ENCODE data around the gene IGFBP1.
A peak's percentile ranks its signal among the peaks of the same experiment; 100 is the strongest.

The IGFBP1 gene

DNA sequence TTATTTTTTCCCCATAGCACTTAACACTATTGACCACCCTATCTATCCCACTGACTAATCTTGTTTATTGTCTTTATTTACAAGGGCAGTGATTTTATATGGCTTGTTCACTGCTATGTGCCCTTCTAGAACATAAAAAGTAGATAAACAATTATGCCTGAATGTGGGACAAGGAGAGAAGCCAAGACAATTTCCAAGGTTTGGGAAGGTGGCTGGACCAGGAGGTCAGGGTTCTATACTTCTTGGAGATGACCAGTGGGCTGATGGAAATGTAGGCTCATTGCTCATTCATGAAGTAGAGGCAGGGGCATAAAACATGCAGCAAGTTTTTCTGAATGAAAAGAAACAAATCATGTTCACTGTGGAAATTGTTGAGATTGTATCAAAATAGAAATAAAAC is 21.3 kb downstream of the IGFBP1 start:
- DNase-seq, result no peak

DNA sequence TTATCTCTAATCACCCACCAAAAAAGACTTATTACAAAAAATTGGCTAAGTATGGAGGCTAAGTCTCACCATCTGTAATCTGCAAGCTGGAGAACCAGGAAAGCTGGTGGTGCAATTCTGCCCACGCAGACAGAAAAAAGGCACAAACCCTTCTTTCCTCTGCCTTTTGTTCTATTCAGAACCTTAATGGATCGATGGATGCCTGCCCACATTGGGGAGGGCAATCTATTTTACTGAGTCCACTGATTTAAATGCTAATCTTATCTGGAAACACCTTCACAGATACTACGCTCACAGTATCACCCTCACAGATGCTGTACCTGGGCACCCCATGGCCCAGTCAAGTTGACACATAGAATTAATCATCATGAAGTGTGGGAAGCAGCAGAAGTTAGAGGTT is 22.6 kb downstream of the IGFBP1 start:
- DNase-seq, result no peak

DNA sequence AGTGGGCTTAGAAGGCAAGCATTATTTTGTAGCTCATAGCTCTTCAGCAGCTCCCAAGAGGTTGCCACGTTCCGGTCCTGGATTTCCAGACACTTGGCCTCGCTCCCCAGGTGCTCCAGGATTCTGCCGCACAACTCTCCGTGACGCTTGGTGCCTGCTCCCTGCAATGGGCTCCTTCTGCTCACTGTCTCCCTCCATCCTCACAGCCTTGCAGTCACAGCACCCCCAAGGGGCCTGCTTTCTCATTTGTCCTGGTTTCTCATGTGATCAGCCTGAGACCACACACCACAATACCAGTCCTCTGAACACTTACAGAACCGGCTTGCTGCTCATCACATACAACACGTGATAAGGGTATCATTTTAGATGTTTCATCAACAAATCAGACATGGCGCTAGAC is 23.0 kb downstream of the IGFBP1 start:
- DNase-seq, result no peak

DNA sequence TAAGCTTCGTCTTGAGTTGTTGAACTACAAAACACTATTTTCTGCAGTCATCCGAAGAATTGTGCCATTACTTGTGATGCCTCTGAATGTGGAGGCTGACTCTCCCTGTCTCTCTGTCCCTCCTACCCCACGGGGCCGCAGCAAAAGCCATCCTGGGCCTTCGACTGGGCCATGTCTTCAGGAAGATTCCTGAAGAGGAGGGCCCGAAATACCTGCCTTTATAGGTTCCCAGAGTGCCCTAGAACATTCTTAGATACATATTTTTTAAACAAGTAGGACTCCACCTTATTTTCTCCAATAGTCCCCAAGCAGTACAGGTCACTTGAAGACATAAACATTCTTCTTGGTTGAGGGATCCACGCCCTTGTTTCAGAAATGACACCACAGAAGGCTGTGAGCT is 24.7 kb downstream of the IGFBP1 start:
- DNase-seq, result no peak

DNA sequence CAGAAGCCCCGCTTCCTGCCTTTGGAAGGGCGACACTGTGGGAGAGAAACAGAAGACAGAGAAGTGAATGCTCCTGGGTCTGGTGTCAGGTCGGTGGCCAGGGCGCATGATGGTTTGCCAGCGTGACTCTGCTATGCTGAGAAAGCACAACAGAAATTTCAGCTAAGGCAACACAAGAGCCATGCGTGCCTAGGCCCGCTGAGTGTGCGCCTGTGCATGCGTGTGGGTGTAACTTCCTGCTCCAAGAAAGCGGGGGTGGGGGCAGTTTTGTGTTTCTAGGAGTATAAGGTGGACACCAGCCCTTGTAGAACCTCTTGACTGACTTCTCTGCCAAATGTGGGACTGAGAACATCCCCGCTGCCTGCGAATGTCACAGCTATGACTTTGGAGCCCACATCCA is 26.6 kb downstream of the IGFBP1 start:
- no peak for DNase-seq

DNA sequence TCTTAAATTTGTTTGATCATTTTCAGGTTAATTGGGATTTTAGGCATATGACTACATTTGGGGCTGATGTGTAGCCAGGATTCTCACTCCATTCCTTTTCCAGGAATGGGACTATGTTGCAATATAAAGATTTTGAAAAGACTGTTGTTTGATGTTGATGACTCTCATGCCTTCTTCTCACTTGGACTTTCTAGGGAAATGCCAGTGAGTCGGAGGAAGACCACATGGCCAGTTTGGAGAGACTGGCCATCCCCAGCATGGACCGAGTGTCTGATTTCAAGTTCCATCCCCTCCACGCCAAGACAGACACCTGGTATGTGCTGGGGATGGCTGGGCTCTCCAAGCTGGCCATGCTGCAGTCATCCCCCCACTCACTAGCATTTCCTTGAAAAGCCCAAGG is 27.3 kb downstream of the IGFBP1 start:
- no peak for DNase-seq

DNA sequence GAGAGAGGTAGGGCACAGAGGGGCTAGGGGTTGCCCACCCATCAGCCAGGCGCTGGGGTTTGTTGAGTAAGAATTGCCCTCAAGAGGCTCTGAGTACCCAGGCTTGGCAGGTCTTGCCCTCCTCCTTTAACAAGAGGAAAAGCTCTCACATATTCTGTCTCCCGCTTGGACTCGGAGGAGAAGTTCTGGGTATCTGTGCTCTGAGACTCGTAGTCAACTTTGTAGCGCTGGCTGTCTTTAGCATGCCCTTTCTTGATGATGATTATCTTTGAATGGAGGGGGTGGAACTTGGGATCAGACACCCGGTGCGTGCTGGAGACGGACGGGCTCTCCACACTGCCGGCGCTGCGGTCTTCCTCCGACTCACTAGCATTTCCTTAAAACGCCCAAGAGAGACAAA is 28.8 kb downstream of the IGFBP1 start:
- DNase-seq, result no peak

DNA sequence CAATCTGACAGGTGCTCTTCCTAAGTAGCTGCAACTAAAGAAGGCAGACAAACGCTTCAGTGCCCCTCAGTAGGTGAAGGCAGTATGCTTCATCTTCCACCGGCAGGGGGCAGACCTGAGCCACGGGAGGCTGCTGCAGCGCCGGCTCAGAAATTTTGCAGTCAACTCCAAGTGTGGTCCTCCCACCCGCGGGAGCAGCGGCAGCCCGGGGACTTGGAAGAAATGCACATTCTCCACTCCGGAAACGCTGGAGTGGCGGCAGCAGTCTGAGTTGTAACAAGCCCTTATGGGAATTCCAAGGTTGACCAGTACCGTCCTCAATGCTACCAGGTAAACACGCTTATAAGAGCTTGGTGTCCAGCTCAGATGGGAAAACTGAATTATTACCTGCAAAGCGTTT is 29.4 kb downstream of the IGFBP1 start:
- DNase-seq, result peak; percentile 39

DNA sequence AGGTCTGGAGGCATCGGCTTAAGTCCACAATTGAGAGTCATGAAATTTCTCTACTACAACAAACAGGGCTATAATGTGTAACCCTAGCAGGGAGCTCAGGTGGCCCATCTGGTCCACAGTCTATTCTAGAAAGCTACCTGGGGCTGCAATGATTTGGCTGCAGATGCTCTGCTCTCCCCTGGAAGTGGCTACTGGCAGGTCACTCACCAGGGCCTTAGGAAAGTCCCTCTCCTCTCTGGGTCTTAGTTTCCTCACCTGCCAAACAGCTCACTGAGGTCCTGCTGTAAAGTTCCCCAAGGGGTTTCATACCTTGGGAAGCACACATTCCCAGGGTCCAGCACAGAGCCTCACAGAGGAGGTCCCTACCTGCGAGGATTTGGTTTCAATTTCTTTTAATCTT is 30.3 kb downstream of the IGFBP1 start:
- no peak for DNase-seq

DNA sequence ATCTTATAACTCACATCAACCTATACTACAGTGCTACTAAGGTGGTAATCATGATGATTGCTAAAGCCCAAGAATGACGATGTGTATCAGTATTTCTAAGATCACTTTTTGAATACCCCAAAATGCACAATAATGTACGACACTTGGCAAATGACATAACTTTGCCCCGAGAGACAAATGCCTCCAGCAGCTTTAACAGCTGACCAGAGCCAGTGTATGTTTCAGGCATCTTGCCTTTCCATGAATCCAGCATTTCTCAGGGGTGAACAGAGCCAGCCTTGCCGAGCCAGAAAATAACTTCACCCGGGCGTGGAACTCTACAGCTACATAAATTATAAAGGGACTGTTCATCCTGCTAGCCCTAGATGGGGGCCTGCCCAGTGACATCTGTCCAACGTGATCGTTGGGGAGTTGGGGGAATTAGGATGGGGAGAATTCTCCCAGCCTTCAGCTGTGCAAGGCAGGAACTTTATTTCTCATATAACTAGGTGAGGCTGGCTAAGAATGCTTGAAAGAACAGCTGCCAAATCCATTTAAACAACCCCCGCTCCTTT is 31.0 kb downstream of the IGFBP1 start:
- no peak for DNase-seq

DNA sequence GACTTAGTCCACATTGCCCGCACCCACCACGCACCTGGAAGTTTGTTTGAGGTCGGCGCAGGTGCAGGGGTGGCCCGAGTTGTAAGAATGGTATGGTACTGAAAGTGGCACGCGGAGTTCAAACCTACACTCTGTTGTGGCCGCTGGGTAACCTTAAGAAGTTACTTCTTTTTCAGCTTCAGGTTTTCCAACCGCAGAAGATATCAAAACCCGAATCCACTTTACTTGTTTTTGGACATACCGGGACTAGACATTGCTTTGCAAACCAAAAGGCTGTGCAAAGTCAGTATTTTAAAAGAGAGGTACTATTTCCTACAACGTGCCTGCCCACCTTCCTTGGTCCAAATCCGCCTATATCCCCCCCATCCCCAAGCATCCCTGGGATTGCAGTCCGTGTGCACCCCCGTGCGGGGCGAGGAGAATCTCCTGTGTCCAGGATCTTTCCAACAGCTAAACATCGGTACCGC is 31.7 kb downstream of the IGFBP1 start:
- DNase-seq, result no peak

DNA sequence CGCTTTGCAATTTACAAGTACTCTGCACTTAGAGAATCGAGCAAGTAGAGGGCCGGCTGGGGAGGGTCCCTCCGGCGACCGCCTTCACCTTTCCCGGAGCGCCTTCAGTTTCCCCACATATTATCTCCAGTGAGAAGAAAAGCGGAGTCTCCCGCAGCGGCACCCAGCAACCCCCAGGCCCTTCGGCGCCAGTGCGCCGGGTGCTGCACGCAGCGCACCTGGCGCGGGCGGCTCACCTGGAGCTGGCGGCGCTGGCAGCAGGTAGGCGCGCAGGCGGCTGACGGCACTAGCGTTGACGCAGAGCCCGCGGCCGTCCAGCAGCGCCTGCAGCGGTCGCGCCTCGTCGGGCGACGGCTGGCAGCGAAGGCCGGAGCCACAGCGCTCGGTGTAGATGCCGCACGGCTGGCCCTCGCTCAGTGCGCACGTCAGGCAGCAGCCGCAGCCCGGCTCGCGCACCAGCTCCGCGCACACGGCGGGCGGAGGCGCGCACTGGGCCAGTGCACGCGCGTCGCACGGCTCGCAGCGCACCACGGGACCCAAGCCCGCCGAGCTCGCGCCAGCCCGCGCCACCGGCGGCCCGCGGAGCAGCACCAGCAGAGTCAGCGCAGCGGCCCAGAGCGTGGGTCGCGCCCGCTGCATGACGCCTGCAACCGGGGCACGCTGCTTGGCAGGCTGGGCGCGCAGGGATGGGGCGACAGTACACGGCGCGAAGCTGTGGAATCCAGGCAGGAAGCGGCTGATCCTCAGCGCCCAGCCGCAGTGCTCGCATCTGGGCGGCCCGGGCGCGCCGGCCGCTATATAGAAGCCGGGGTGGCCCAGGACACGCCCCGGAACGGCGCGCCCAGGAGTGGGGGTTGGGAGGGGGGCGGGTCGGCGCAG is 32.5 kb downstream of the IGFBP1 start, which contains the start of gene IGFBP3:
Gene IGFBP3, minus strand, starts transcription at position 771 of the 879 bp plus-strand sequence. Its CDS starts 132 bp downstream, at position 639.
- no peak for DNase-seq

DNA sequence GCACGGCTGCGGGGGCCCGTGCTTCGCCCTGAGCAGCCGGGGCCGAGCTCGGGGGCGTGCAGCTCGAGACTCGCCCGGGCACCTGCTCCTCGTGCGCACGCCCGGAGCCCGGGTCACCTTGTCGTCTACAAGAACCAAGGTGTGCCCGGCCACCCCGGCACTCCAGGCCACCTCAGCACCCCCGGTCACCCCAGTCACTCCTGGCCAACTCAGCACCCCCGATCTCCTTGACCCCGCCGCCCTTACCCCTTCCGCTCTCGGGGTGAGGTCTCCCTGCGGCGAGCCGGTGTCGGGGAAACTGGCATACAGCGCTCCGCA is 33.1 kb downstream of the IGFBP1 start:
- DNase-seq, result no peak

DNA sequence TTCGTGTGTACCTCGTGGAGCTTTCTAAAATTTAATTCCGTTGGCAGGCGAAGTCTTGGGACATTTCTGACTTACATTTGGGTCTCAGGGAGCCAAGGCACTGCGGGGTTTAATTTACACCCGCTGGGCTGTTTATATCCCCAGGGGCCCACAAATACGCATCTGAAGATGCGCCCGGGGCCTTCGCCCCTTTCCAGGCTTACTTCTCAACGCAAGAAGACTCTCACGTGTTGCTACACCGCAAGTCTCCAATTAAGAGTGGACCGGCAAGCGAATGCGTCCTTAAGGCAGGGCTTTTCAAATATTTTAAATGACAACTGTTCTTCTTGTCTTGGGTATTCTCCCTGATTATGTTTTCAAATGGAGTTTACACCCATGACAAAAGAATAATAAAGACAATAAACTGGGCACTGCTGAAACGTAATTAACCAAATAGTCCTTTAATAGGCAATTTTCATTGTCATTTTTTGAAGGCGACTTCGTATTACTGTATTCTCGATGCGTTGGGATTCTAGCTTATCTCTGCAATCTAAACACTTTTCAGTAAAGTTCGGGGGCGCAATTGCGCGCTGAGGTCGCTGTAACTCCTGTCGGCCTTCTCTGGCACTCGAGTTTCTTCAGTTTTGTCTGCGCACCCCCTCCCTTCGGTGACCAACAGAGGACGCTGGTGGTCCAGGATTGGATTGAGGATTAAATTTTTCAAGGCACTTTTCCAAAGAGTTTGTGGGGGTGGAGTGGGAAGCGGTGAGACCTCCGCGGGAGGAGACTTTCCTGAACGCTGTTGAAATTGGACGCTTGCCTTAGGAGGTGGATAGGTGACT is 33.6 kb downstream of the IGFBP1 start:
- no peak for DNase-seq

DNA sequence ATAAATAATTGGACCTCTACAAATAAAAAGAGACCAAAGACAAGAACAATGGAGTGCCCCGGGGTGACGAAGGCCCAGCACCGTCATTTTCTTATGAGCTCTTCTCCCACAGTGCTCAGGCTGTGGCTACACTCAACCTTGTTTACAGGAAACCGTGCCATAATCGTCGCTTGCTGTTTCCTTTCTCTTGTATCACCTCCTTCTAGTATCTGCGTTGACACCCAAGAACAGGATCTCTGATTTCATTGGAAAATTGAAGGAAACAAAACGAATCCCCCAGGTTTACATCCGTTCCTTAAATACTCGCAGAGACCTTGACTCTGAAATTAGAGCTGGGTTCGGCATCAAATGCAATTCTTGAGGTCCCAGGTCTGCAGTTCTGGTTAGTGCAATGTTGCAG is 34.5 kb downstream of the IGFBP1 start:
- no peak for DNase-seq

DNA sequence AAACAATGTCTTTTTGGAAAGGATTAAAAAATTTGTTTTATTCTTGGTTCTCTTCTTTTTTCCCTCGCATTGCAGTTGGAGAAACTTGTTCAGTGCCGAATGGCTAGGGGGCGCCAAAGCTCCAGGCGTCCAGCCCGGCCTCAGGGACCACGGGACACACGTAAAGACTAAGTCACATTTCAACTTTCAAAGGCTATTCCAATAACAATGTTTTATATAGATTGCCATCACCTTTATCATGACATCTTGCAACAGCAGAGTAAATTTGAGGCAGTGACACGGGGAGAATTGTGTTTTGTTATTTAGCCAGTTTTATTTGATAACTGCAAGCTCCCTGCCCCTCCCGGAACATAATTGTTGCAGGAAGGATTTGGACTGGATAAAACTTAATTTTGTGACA is 35.0 kb downstream of the IGFBP1 start:
- DNase-seq, result peak; percentile 24

DNA sequence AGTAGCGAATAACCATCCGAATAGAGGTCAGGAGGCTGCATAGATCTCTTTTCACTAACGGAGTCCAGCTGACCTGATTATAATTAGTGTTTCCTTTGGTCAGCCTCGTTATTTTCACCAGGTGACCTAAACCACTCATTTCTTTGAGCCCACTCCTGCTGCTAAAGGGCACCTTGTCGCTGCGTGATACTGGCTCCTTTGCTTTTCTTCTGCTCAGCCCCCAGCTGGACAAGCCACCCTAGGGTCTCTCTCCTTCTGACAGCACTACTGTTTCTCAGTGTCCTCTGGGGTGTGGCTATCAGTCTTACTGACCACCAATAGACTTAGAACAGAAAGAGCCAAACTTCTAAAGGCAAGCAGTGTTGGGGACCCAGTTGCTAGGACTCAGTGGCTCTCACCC is 35.5 kb downstream of the IGFBP1 start:
- DNase-seq, result no peak

DNA sequence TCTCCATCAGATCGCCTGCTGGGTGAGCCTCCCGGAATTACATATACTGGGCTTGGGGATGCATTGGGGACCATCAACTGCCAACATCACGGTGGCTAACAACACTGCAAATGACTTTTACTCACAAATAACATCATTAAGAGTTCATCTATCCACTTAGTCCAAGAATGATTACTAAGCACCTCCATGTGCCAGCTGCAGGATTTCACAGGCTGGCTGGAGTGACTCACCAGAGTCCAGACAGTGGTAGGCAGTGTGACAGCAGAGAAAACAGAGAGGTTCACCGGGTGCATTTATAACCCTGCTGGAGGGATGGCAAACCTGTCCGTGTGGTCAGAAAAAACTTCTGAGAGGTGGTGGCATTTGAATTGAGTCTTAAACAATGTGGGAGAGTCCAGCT is 36.0 kb downstream of the IGFBP1 start:
- DNase-seq, result no peak

DNA sequence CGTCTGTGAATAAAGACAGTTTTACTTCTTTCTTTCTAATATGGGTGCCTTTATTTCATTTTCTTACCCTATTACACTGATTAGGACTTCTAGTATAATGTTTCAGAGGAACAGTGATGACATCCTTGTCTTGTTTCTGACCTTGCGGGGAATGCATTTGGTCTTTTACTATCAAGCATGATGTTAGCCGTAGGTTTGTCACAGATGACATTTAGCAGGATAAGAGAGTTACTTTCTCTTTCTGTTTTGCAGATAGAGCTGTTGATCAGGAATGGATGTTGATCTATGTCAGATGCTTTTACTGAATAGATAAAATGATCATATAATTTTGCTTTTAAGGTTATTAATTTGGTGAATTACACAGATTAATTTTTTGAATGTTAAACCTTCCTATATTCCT is 39.4 kb downstream of the IGFBP1 start:
- no peak for DNase-seq

DNA sequence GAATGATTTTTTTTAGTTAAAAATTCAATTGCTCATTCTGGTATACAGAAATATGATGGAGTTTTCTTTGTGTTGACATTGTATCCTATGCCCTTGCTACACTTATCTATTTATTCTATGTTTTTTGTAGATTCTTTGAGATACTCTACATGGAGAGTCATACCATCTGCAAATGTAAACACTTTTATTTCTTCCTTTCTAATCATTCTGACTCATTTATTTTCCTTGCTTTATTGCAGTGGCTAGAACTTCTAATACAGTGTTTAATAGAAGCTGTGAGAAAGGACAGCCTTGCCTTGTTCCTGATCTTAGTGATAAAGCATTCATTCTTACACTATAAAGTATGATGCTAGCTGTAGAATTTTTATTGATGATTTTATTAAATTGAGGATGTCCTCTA is 42.7 kb downstream of the IGFBP1 start:
- DNase-seq, result no peak

DNA sequence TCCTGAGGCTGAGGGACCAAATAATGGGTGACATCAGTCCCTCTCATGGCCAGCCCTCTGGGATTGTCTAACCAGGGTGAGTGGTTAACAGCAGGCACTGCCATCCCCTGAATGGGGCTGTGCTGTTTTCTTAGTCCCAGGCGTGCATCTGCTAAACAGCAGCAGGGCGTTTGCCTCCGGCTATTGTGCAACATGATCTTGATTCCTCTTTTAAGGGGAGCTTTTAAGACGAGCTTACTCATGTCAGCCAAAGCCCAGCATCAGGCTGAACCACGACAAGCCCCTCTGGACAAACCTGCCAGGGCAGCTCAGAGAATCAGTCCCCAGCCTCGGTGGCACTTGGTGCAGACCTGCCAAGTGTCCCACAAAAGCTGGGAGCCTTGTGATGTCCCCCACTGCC is 49.0 kb downstream of the IGFBP1 start:
- DNase-seq, result peak; percentile 88

DNA sequence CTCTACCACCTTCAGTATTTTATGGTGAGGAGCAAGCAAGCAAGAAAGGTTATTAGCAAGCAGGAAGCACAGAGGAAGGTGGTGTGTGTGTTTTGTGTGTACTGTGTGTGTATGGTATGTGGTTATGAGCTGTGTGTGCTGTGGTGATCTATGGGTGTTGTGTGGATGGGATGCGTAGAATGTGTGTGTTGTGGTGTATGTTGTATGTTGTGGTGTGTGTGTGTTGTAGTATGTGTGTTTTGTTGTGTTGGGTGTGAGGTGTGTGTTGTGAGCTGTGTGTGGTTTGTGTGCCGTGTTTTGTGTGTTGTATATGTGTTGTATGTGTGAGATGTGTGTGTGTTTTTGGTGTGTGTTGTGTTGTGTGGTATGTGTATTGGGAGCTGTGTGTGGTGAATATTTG is 49.6 kb downstream of the IGFBP1 start:
- DNase-seq, result no peak

DNA sequence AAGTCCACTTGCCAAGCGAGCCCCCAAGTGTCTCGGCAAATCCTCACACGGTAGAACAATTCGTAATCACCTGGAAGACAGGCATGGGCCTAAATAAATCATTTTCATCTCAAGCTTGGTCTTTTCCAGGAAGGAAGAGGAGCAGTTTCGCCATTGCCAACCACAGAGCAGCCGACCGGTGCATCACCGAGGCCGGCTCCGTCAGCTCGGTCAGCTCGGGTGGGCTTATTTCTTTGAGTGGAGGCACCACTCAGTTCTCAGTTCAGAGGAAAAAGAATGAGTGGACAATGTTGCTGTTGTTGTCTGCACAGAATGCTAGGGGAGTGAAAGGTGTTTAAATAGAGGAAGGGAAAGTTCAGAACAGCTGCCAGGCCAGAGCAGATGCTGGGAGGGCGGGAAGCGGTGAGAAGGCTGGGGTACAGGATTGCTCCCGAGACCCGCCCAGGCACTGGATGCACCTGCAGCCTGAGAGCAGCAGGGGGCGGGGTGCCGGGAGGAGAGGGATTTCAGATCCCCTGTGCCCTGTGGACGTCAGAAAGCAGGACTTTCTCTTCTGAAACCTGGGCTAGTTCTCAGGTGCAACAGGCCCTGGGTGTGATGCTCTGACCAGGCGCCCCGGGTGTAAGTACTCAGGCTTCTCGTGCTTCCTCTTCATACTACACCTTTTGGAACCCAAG is 50.5 kb downstream of the IGFBP1 start:
- DNase-seq, result peak; percentile 15

Measured in MV-4-11 (cell line).